ENCODE measurements around the gene MYO3B. TPM values are rescaled to one million over a fixed set of nuclear protein-coding genes. Genes with fewer than 3 reads are reported as not detected.
A peak's percentile ranks its signal among the peaks of the same experiment; 100 is the strongest.

The MYO3B gene
- total RNA-seq, 1 donor from 2014 or later: 27.3 TPM

DNA sequence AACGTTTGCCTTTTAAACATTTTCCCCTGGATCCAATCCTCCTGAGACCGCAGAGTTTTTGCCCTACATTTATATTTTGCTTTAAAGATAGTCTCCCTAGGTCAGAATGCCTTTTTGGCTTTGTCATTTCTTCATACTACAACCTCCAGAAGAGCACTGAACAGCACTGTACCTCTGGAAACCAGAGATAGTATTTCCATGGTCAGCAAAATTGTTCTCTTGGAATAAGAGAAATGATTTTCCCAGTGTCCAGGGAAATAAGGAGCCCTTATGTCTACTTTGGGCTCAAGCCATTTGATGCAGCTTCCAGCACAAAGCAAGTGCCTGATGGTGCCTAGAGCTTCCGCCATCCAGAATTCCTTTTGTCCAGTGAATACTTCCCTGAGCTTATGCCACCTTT is 461.7 kb downstream of the MYO3B start:
- Histone ChIP-seq H4K20me1 (ENCODE audit: low read depth) (no peaks in the 10 kb centered on the region), H3K4me1 (peaks cover 13% of the 10 kb centered on the region), H3F3A (ENCODE audit: low read depth) (peaks cover 4% of the 10 kb centered on the region), H3K36me3 (no peaks in the 10 kb centered on the region), H3K9me3 (ENCODE audit: low read depth) (no peaks in the 10 kb centered on the region), H3K4me2 (no peak overlapping the region), H2AFZ (replicated peaks) (no peak overlapping the region), H3K27ac (no peak overlapping the region), H3K4me3 (no peak overlapping the region), H3K79me2 (ENCODE audit: low read depth) (no peaks in the 10 kb centered on the region), H3K27me3 (no peaks in the 10 kb centered on the region), H3K9ac (no peak overlapping the region)
- DNase-seq (ENCODE audit: low spot score): no peak
- Mint-ChIP-seq H3K36me3 (no peaks in the 10 kb centered on the region), H3K9me3 (peaks cover 3% of the 10 kb centered on the region), H3K4me3 (no peak overlapping the region), H3K27ac (no peak overlapping the region), H3K27me3 (ENCODE audit: insufficient read depth, low read depth) (peaks cover 3% of the 10 kb centered on the region), H3K4me1 (peaks cover 29% of the 10 kb centered on the region)
- TF ChIP-seq, protein P1, sequence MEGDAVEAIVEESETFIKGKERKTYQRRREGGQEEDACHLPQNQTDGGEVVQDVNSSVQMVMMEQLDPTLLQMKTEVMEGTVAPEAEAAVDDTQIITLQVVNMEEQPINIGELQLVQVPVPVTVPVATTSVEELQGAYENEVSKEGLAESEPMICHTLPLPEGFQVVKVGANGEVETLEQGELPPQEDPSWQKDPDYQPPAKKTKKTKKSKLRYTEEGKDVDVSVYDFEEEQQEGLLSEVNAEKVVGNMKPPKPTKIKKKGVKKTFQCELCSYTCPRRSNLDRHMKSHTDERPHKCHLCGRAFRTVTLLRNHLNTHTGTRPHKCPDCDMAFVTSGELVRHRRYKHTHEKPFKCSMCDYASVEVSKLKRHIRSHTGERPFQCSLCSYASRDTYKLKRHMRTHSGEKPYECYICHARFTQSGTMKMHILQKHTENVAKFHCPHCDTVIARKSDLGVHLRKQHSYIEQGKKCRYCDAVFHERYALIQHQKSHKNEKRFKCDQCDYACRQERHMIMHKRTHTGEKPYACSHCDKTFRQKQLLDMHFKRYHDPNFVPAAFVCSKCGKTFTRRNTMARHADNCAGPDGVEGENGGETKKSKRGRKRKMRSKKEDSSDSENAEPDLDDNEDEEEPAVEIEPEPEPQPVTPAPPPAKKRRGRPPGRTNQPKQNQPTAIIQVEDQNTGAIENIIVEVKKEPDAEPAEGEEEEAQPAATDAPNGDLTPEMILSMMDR (IDR thresholded peaks at IDR 0.05): no peak
- TF ChIP-seq EZH2phosphoT487 (IDR thresholded peaks at IDR 0.05): no peak
- TF ChIP-seq EZH2 (IDR thresholded peaks at IDR 0.05): no peak

DNA sequence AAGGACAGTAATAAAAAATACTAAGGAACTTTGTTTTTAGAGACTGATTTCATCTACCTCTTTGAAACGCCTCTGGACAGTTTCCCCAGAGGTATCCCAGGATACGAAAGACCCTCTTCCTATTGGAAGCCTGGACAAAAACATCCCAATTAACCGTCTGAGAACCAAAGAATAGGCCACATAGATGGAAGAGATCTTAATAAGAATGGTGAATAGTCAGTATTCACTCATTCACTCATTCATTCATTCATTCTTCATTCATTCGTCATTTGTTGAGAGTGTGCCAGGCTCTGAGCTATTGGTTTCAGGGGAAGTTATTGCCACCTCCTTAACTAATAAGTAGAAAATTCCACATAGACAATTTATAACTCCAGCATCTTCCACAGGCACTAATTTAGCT is 464.0 kb downstream of the MYO3B start:
- peaks cover 27% of the 10 kb centered on the region for H3K4me1 Mint-ChIP-seq
- H3K27ac ChIP-seq: no peak overlapping the region
- TF ChIP-seq EZH2 (IDR thresholded peaks at IDR 0.05) (no peak), EZH2phosphoT487 (IDR thresholded peaks at IDR 0.05) (no peak)
- TF ChIP-seq, protein P1 (IDR thresholded peaks at IDR 0.05): no peak
- no peak overlapping the region for H3K4me3 Mint-ChIP-seq
- no peaks in the 10 kb centered on the region for H3K9me3 ChIP-seq (ENCODE audit: low read depth)
- H3K36me3 Mint-ChIP-seq: no peaks in the 10 kb centered on the region
- no peaks in the 10 kb centered on the region for H3K9me3 Mint-ChIP-seq
- no peak overlapping the region for H3K4me3 ChIP-seq
- no peaks in the 10 kb centered on the region for H3K27me3 ChIP-seq
- no peak overlapping the region for H2AFZ ChIP-seq (replicated peaks)
- H3F3A ChIP-seq (ENCODE audit: low read depth): peaks cover 4% of the 10 kb centered on the region
- H3K9ac ChIP-seq: no peak overlapping the region
- no peak overlapping the region for H3K27ac Mint-ChIP-seq
- peaks cover 13% of the 10 kb centered on the region for H3K4me1 ChIP-seq
- no peak overlapping the region for H3K4me2 ChIP-seq
- H3K79me2 ChIP-seq (ENCODE audit: low read depth): no peaks in the 10 kb centered on the region
- peaks cover 3% of the 10 kb centered on the region for H3K27me3 Mint-ChIP-seq (ENCODE audit: insufficient read depth, low read depth)
- H4K20me1 ChIP-seq (ENCODE audit: low read depth): no peaks in the 10 kb centered on the region
- no peak for DNase-seq (ENCODE audit: low spot score)
- no peaks in the 10 kb centered on the region for H3K36me3 ChIP-seq

DNA sequence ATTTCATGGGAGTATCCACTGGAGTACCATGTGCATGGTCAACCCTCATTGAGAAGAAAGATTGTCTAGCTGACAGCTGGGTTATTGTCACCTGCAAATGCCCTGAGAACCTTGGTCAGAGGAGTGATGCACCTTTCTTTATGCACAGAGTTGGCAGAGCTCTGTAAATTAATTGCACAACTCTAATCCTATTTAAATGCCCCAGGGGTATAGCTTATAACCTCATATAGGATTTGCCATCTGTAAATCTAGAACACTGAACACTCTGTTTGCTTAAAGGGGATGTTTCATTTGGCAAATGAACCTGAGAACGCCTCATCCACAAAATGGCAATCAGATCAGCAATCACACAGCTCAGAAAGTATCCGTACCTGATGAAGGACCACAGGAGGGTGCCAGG is 465.4 kb downstream of the MYO3B start:
- no peak overlapping the region for H3K27ac ChIP-seq
- no peaks in the 10 kb centered on the region for H3K9me3 ChIP-seq (ENCODE audit: low read depth)
- no peak overlapping the region for H2AFZ ChIP-seq (replicated peaks)
- no peak overlapping the region for H3K9ac ChIP-seq
- H3F3A ChIP-seq (ENCODE audit: low read depth): peaks cover 10% of the 10 kb centered on the region
- H3K27ac Mint-ChIP-seq: peak overlapping the region; percentile 3
- peaks cover 3% of the 10 kb centered on the region for H3K27me3 Mint-ChIP-seq (ENCODE audit: insufficient read depth, low read depth)
- peaks cover 11% of the 10 kb centered on the region for H3K4me1 ChIP-seq
- no peak overlapping the region for H3K4me3 ChIP-seq
- H3K4me3 Mint-ChIP-seq: no peak overlapping the region
- TF ChIP-seq, protein P1 (IDR thresholded peaks at IDR 0.05): no peak
- TF ChIP-seq EZH2phosphoT487 (IDR thresholded peaks at IDR 0.05) (no peak), EZH2 (IDR thresholded peaks at IDR 0.05) (no peak)
- H4K20me1 ChIP-seq (ENCODE audit: low read depth): no peaks in the 10 kb centered on the region
- no peaks in the 10 kb centered on the region for H3K36me3 ChIP-seq
- H3K27me3 ChIP-seq: no peaks in the 10 kb centered on the region
- no peaks in the 10 kb centered on the region for H3K36me3 Mint-ChIP-seq
- H3K9me3 Mint-ChIP-seq: no peaks in the 10 kb centered on the region
- DNase-seq (ENCODE audit: low spot score): no peak
- H3K4me1 Mint-ChIP-seq: peaks cover 30% of the 10 kb centered on the region
- H3K4me2 ChIP-seq: no peak overlapping the region
- H3K79me2 ChIP-seq (ENCODE audit: low read depth): no peaks in the 10 kb centered on the region
